Right renal pelvis (tissue), 4 donors: ENCODE results near the gene HINT1. TPM values are rescaled to one million over a fixed set of nuclear protein-coding genes. Genes with fewer than 3 reads are reported as not detected.
A peak's percentile ranks its signal among the peaks of the same experiment; 100 is the strongest.
"Not testable (repeated sequence)": the region's sequence is repeated elsewhere in the genome, so short reads cannot be mapped to it uniquely, and the experiment has no call there.

ENCODE experiments used
- DNase-seq, 4 donors: peaks; one replicate each; pipeline ENCODE4 v3.0.0-alpha.2; 2013; ENCODE audit warnings: low read depth in 4 of 4, low spot score in 3 of 4, missing footprints in 1 of 4
- polyA plus RNA-seq, 4 donors: library from polyadenylated mRNA; unstranded; fragments of 120-200 nt; gene quantifications; one replicate each; pipeline ENCODE4 v1.2.1, GENCODE V29; 2013; ENCODE audit not compliant: insufficient read length in 4 of 4

The HINT1 gene
- polyA plus RNA-seq, 4 donors: 381 to 446 (median 426) TPM

GRCh38 chr5:131171276-131171810 is 6.3 kb upstream of the HINT1 start:
- DNase-seq: no peak

DNA sequence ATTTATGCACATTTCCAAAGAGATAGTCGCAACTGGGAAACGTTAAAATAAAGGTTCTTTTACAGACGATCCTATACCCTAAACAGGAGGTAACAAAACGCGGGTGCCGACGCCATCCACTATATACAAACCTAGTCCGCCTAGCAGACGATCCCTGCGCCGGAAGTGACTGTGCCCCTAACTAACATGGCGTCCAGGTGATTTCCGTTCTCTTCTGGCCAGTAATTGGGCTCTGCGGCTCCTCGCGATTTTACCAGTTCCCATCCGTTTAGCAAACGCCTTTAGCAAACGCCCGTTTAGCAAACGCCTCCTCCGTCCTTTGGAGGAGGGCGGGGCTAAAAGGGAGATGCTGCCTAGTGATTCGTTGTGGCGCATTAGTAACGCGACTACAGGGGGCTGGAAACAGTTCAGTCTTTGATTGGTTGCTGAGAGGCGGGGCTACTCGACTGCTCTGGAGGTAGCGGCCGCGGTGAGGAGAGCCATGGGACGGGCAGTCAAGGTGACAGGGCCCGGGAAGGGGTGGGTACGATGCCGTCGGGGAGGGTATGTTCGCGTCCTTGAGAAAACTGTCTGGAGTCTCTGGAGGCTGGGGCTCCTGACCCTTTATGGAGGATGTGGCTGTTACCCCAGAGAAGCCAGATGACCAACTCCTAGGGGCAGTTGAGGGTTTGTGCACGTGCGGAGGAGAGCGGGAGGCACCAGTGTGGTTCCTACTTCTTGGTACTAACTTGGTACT is 5.7 kb upstream of the HINT1 start, which contains the start of gene LYRM7:
Gene LYRM7, plus strand, starts transcription at position 405 of the 736 bp plus-strand sequence. Its CDS starts 77 bp downstream, at position 482.
- peak; percentile 87 to 100 (median 98) for DNase-seq

GRCh38 chr5:131169810-131170539 is 4.9 kb upstream of the HINT1 start:
- no peak for DNase-seq

DNA sequence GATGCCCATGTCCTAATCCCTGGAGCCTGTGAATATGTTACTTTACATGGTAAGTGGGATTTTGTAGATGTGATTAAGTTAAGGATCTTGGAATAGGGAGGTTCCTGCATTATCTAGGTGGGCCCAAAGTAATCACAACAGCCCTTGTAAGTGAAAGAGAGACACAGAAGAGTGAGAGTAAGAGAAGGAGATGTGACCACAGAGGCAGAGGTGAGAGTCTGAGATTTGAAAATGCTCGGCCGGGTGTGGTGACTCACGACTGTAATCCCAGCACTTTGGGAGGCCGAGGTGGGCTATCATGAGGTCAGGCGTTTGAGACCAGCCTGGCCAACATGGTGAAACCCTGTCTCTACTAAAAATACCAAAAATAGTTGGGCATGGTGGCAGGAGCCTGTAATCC is 2.6 kb upstream of the HINT1 start:
- DNase-seq: no peak

DNA sequence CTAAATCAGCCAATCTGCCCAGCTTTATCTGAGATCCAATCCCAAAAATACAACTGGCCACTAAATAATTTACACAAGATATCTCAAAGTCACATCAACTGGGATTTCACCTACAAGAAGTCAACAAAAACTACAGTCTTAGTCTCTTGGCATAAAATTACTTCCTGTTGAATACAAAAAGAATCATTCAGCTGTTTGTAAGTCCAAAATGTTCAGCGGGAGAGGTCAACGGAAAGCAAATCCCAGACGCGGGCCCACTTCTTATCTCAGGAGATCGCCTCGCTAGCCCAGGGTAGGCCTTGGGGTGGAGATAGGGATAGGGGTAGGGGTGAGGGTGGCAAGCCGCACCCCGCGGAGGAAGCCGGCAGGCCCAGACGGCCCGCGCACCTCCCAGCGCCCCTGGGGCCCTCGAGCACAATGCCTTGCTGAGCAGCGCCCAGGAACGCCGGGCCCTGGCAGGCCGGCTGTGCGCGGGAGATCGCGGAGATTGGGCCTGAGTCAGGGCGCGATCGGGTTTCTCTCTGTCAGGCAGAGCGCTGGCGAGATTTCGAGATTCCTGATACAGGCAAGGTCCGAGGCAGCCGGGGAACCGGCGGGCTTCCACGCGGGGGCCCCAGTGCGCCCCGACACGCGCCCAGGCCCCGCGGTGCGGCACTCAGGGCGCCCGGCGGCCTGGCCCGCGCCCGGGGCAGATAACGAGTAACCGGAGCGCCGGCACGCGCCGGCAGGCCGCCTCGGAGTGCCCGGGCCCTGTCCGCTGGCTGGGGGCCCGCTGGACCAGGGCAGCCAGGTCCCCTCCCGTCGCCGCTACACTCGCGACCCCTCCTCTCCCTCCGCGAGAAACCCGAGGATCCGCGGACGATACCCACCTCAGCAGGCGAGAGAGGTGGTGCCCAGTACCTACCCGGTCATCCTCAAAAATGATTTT is 601 bp downstream of the HINT1 start:
- peak; percentile 27 to 53 (median 41) for DNase-seq

DNA sequence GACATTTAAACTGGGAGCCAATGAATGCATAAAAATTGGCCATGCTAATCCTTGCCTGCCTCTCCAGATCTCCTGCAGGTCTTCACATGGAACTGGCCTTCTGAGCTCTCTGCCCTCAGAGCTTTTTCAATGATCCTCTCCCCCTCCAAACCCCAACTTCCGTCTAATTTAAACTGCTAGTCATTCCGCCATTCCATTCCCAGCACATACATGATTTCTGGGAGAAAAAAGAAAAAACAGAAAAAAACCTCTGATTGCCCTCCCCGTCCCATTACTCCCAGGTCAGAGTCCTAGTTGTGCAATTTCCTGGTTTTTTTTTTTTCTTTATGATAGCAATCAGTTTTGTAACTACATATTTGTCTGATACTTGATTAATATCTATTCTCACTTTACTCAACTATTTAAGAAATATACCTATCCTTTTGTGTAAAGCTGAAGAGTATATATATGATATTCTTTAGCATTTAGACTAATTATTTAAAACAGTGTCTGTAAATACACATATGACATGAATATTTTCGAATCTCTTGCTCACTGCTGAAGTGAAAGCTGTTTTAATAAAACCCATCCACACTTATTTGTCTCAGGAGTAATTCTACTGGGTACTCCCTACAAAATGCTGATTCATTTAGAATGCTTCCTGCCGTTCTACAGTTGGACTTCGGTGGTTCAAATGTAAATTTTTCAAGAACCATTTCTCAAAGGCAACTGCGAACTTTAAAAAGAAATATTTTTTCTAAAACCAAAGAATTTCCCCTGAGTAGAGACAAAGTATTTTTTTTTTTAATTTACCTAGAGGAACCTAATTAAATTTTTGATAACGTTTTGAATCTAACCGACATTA is 1.6 kb downstream of the HINT1 start:
- DNase-seq: no peak

GRCh38 chr5:131160134-131160533 is 4.9 kb downstream of the HINT1 start:
- no peak for DNase-seq

DNA sequence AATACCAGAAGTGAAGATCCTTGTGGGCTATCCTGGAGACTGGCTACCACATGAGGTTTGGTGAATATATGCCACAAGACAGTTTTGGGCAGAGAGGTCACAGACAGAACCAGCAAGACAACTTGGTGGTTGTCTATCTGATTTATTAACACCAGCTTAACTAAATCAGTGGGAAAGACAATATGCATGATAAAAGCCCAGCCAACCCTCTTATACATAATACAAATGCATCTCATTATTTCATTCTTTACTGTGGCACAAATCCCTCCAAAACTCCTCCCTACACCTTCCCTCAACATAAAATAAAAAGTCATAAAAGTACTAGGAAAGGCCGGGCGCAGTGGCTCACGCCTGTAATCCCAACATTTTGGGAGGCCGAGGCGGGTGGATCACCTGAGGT is 8.1 kb downstream of the HINT1 start:
- no peak for DNase-seq

- no peak for DNase-seq
Observed at GRCh38 chr5:131156385-131156784, 8.7 kb downstream of the HINT1 start.

- DNase-seq: no peak
Observed at GRCh38 chr5:131151216-131151615, 13.8 kb downstream of the HINT1 start.

- no peak for DNase-seq
Observed at GRCh38 chr5:131150408-131150807, 14.6 kb downstream of the HINT1 start.

DNA sequence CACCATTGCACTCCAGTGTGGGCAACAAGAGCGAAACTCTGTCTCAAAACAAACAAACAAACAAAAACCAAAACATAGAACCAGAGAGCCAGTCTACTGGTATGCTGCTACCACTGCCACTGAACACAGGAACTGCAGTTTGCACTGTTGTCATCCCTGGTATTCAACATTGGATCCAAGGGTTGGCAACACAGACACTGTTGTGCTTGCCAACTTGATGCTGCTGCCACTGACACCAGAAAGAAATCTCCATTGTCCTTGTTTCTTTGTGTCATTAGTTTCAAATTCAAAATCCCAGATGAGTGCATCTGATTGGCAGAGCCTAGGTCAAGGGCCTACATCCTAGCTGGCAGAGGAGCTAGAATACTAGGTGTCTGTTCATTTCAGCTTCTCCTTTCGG is 16.2 kb downstream of the HINT1 start:
- no peak for DNase-seq

- DNase-seq: no peak
Observed at GRCh38 chr5:131147258-131147657, 17.8 kb downstream of the HINT1 start.

GRCh38 chr5:131142970-131143617 is 22.0 kb downstream of the HINT1 start:
- DNase-seq: no peak

DNA sequence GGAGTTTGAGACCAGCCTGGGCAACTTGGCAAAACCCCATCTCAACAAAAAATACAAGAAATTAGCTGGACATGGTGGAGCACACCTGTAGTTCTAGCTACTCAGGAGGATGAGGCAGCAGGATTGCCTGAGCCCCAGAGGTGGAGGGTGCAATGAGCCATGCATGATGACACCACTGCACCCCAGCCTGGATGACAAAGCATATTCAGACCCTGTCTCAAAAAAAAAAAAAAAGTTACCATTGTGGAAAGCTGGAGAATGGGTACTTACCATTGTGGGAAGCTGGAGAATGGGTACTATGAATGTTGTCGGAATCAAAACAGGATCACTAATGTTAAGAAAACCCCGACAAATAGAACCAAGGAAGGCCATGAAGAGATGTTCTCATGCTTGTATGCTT is 25.7 kb downstream of the HINT1 start:
- no peak for DNase-seq

GRCh38 chr5:131138406-131138805 is 26.6 kb downstream of the HINT1 start:
- DNase-seq: not testable (repeated sequence)

GRCh38 chr5:131133091-131133490 is 32.0 kb downstream of the HINT1 start:
- DNase-seq: not testable (repeated sequence)

DNA sequence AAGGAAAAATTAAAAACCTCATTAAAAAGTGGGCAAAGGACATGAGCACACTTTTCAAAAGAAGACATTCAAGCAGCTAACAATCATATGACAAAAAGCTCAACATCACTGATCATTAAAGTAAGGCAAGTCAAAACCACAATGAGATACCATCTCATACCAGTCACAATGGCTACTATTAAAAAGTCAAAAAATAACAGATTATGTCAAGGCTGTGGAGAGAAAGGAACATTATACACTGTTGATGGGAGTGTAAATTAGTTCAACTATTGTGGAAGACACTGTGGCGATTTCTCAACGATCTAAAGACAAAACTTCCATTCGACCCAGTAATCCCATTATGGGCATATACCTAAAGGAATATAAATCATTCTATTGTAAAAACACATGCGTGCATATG is 35.8 kb downstream of the HINT1 start:
- no peak for DNase-seq

DNA sequence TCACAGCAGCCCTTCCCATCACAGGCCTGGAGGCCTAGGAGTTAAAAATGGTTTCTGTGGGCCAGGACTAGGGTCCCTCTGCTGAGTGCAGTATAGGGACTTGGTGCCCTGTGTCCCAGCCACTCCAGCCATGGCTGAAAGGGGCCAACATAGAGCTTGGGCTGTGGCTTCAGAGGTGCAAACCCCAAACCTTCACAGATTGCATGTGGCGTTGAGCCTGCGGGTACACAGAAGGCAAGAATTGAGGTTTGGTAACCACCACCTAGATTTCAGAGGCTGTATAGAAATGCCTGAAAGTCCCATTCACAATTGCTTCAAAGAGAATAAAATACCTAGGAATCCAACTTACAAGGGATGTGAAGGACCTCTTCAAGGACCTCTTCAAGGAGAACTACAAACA is 37.8 kb downstream of the HINT1 start:
- not testable (repeated sequence) for DNase-seq
